ENCODE data around the gene MRPL50.

GRCh38 chr9:101437806-101438232 is 39.4 kb upstream of the MRPL50 start:
- no peak for TF ChIP-seq CTCF (IDR thresholded peaks at IDR 0.05)
- no peak for TF ChIP-seq POLR2A (IDR thresholded peaks at IDR 0.05)

Data from uterus (tissue), 2 donors.